ENCODE measurements around the gene MFSD12.

Gene MFSD12

GRCh38 chr19:3536429-3537100 lies 20.8 kb downstream of the MFSD12 start:
- TF ChIP-seq TOX (CRISPR knock-in tag; IDR thresholded peaks at IDR 0.05; ENCODE audit: borderline replicate concordance) (no peak), TCF4 (CRISPR knock-in tag; IDR thresholded peaks at IDR 0.05; ENCODE audit: borderline replicate concordance) (no peak), CSDC2 (CRISPR knock-in tag; IDR thresholded peaks at IDR 0.05) (no peak), ZFP30 (CRISPR knock-in tag; IDR thresholded peaks at IDR 0.05) (no peak), PPARA (CRISPR knock-in tag; IDR thresholded peaks at IDR 0.05; ENCODE audit: borderline replicate concordance) (no peak), CREB5 (CRISPR knock-in tag; IDR thresholded peaks at IDR 0.05; ENCODE audit: low read depth) (no peak), TSHZ2 (CRISPR knock-in tag; IDR thresholded peaks at IDR 0.05) (no peak), ZNF565 (CRISPR knock-in tag; conservative IDR thresholded peaks at IDR 0.05; ENCODE audit: low read depth) (no peak), ISL1 (CRISPR knock-in tag; IDR thresholded peaks at IDR 0.05) (no peak), ZFP3 (CRISPR knock-in tag; IDR thresholded peaks at IDR 0.05) (no peak), ZNF70 (CRISPR knock-in tag; IDR thresholded peaks at IDR 0.05) (no peak), RARB (CRISPR knock-in tag; IDR thresholded peaks at IDR 0.05) (no peak), BACH2 (CRISPR knock-in tag; IDR thresholded peaks at IDR 0.05; ENCODE audit: borderline replicate concordance) (no peak), SNAI2 (CRISPR knock-in tag; IDR thresholded peaks at IDR 0.05) (no peak), PATZ1 (CRISPR knock-in tag; IDR thresholded peaks at IDR 0.05; ENCODE audit: borderline replicate concordance) (no peak)
- ATAC-seq = peak; percentile 9

GRCh38 chr19:3535981-3536380 lies 21.4 kb downstream of the MFSD12 start:
- no peak for ATAC-seq
- TF ChIP-seq RARB (CRISPR knock-in tag; IDR thresholded peaks at IDR 0.05) = no peak
- no peak for TF ChIP-seq CSDC2 (CRISPR knock-in tag; IDR thresholded peaks at IDR 0.05)
- TF ChIP-seq ZFP30 (CRISPR knock-in tag; IDR thresholded peaks at IDR 0.05) = no peak
- no peak for TF ChIP-seq ESRRG (CRISPR knock-in tag; IDR thresholded peaks at IDR 0.05)
- no peak for TF ChIP-seq ISL1 (CRISPR knock-in tag; IDR thresholded peaks at IDR 0.05)
- TF ChIP-seq PATZ1 (CRISPR knock-in tag; IDR thresholded peaks at IDR 0.05; ENCODE audit: borderline replicate concordance) = no peak
- TF ChIP-seq SNAI2 (CRISPR knock-in tag; IDR thresholded peaks at IDR 0.05) = no peak
- no peak for TF ChIP-seq ZC3H10 (CRISPR knock-in tag; IDR thresholded peaks at IDR 0.05)
- TF ChIP-seq TSHZ2 (CRISPR knock-in tag; IDR thresholded peaks at IDR 0.05) = no peak
- TF ChIP-seq BACH2 (CRISPR knock-in tag; IDR thresholded peaks at IDR 0.05; ENCODE audit: borderline replicate concordance) = no peak
- no peak for TF ChIP-seq ZNF565 (CRISPR knock-in tag; conservative IDR thresholded peaks at IDR 0.05; ENCODE audit: low read depth)
- no peak for TF ChIP-seq CSRNP3 (CRISPR knock-in tag; IDR thresholded peaks at IDR 0.05)
- no peak for TF ChIP-seq ZFP3 (CRISPR knock-in tag; IDR thresholded peaks at IDR 0.05)
- TF ChIP-seq OSR1 (CRISPR knock-in tag; IDR thresholded peaks at IDR 0.05) = no peak
- TF ChIP-seq PPARA (CRISPR knock-in tag; IDR thresholded peaks at IDR 0.05; ENCODE audit: borderline replicate concordance) = no peak

Data from SK-N-SH treated with all-trans-retinoic acid at 6 μM for 48 hours (cell line).